G401.6 (cell line): ENCODE measurements around the gene DNAJC28.
A peak's percentile ranks its signal among the peaks of the same experiment; 100 is the strongest.
"Not testable (repeated sequence)": the region's sequence is repeated elsewhere in the genome, so short reads cannot be mapped to it uniquely, and the experiment has no call there.

Experiments used
- FAIRE-seq: peaks from 2 replicates; lab custom pipeline; 2012; peaks lifted over from hg19 to GRCh38; lab: Jason Lieb, UNC

Gene DNAJC28

GRCh38 chr21:33480481-33481103 lies 10.9 kb downstream of the DNAJC28 start:
- FAIRE-seq, result no peak

DNA sequence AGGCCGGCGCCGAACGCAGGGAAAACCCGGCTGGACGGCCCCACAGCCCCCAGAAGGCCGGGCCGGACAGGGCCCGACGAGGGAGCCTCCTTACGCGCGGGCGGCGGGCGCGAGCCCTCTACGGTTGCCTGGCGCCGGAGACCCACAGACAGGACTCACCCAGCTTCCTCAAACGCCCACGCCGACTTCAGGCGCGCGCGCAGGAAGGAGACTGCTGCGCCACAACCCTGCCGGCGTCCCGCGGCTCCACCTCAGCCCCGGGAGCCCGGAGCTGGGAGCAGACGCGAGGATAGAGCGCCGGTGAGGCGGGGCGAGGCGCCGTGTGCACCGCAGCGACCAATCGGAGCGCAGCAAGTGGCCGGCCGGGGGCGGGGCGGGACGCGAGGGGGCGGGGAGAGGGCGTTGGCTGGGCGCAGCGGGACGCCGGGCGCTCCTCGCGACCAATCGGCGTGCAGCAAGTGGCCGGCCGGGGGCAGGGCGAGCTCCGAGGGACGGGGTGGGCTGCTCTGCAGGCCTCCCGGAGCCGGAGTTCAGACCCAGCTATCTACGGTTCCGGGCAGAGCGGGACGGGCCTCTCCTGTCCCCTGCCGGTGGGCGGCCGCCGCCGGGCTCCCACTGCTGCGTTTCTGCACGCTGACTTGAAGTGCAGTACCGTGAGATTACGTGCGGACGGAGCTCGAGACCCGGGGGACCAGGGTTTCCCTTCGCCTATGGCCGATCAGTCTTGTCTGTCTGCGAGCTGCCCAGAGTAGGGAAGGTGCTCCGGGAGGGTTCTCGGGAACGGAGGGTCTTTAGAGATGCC lies 11.6 kb downstream of the DNAJC28 start, which contains the start of gene TMEM50B:
Gene TMEM50B (minus strand): TSS at position 296 of the 802 bp plus-strand sequence. CDS start 11,089 bp downstream, outside the sequence.
- FAIRE-seq, result no peak

- FAIRE-seq, result no peak
These were observed 12.4 kb downstream of the DNAJC28 start for GRCh38 chr21:33478935-33479678.

DNA sequence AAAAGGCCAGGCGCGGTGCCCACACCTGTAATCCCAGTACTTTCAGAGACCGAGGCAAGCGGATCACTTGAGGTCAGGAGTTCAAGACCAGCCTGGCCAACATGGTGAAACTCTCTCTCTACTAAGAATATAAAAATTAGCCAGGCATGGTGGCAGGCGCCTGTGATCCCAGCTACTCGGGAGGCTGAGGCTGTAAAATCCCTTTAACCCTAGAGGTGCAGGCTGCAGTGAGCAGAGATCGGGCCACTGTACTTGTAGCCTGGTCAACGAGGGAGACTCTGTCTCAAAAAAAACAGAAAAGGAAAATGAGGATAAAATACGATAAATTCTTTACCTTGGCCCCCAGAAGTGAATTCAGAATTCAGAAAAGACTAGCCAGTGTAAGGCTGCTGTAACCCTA lies 13.3 kb downstream of the DNAJC28 start:
- no peak for FAIRE-seq

GRCh38 chr21:33477066-33477465 lies 14.4 kb downstream of the DNAJC28 start:
- FAIRE-seq, result no peak

GRCh38 chr21:33473344-33473743 lies 18.2 kb downstream of the DNAJC28 start:
- FAIRE-seq, result no peak

DNA sequence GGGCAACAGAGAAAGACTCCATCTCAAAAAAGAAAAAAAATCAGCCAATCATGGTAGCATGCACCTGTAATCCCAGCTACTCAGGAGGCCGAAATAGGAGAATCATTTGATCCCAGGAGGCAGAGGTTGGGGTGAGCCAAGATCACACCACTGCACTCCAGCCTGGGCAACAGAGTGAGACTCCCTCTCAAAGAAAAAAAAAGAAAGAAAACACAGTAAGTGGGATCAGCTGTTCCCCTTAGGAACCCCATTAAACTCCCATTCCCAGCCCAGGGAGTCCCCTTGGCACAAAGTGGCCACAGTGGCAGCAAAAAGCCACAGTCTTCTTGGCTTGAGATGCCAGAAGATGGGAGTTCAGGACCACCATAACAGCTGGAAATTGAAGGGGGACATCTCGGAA lies 20.8 kb downstream of the DNAJC28 start:
- no peak for FAIRE-seq

GRCh38 chr21:33469183-33469582 lies 22.3 kb downstream of the DNAJC28 start:
- not testable (repeated sequence) for FAIRE-seq

DNA sequence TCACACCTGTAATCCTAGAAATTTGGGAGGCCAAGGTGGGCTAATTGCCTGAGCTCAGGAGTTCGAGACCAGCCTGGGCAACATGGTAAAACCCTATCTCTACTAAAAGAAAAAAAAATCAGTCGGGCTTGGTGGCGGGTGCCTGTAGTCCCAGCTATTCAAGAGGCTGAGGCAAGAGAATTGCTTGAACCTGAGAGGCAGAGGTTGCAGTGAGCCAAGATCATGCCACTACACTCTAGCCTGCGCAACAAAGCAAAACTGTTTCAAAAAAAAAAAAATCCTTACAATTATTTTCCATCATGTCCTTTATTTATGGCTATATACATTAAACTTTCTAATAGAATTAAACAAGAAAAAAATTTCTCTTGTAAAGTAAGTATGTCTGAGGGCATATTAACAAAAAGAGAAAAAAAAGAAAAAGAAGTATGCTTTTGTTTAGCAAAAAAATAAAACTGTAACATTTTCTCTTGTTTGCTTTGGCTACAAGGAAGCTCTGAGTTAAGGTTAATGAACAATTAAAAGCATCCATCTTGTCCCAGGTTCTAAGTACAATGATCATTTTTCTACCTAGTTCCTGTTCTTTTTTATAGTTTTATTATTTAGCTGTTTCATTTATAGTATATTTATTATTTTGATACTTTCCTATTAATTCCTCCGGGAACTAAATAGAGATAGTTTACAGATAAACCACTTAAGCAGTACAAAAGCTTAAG lies 29.8 kb downstream of the DNAJC28 start:
- peak; percentile 74 for FAIRE-seq

DNA sequence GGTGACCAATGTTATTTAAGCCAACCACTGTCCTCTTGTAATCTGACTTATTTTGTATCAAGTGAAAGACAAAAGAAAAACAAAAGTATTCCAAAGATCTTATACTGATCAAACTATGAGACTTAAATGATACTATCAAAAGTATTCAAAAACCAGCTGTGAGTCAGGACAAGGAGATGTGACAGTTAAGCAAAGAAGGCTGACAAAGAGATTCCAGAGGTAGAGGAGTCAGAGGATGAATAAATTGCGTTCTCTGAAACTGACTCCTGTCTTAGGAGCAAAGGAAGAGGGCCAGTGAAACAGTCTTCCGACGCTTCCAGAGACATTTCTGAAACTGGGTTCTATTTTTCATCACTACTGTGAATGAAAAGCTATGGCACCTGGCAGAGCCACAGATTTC lies 32.7 kb downstream of the DNAJC28 start:
- no peak for FAIRE-seq

DNA sequence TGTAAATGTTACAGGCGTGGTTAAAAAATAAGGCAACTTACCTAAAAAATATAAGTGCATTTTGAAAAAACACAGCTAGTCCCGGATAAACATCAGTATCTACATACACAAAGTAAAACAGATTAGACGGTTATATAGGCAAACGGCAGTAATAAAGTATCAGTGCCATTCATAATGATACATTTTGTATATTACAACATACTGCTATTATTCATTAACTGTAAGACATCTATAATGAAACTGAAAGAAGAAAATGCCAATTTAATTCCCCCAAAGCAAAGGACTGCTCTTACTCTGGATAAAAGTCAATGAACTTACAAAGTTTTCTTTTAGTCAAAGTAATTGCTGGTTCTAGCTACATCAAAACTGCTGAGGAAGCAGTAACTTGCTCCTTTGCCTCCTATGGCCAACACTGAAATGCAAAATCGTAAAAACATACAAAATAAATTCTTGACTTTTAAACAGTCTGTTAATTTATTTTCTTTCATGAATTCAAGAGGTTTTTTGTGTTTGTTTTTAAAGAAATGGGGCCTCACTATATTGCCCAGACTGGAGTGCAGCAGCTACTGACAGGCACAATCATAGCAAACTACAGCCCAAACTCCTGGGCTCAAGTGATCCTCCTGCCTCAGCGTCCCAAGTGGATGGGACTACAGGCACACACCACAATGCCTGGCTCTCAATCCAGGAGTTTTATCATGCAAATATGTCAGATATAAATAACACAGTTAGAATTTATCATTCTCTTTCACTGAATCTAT lies 35.6 kb downstream of the DNAJC28 start:
- FAIRE-seq, result peak; percentile 23

DNA sequence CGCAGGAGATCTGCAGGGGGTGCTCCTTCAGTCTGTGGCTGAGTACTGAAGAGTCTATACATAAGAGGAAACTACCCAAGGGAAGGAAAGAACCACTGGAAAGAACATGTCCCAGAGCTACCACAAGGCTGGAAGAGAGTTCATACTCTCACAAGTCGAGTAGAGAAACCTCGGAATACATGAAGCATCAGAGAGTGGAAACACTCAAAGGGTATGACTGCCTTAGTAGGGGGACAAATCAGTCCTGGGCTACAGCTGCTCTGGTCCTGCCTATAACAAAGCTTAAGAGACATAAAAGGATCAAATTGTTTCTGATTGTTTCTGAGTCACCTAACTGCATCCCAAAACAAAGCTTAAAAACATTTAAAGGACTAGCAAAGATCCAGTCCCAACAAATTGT lies 39.2 kb downstream of the DNAJC28 start:
- FAIRE-seq, result no peak

- FAIRE-seq, result no peak
These were observed 39.9 kb downstream of the DNAJC28 start for GRCh38 chr21:33451634-33452071.

DNA sequence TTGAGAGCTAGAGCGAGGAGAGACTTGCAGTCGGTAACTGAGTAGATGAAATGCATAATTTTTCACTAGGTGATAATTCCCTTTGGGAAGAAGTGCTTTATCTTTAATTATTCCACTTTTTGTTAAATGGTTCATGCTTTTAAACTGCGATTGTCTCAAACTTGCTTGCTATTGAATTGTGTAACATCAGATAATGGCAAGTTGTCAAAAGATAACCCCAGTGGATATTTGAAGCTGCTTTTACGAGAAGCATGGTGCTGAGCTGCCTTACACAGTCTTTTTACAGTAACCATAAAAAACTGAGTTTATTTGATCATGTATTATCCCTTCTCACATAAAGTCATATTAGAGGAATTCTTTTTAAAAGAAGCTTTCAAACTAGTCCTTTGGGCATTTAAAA lies 41.9 kb downstream of the DNAJC28 start:
- FAIRE-seq, result no peak

- FAIRE-seq, result not testable (repeated sequence)
These were observed 44.9 kb downstream of the DNAJC28 start for GRCh38 chr21:33446620-33447019.

DNA sequence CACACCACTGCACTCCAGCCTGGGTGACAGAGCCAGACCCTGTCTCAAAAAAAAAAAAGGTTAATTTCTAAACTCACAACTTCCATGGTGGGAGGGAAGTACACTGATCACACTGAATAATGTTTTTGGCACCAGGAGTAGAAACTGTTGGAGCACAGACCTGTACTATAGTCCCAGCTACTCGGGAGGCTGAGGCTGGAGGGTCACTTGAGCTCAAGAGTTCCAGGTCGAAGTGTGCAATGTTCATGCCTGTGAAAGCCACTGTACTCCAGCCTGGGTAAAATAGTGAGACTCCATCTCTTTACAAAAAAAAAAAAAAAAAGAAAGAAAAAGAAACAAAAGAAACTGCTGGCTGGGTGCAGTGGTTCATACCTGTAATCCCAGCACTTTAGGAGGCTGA lies 47.0 kb downstream of the DNAJC28 start:
- FAIRE-seq, result no peak

DNA sequence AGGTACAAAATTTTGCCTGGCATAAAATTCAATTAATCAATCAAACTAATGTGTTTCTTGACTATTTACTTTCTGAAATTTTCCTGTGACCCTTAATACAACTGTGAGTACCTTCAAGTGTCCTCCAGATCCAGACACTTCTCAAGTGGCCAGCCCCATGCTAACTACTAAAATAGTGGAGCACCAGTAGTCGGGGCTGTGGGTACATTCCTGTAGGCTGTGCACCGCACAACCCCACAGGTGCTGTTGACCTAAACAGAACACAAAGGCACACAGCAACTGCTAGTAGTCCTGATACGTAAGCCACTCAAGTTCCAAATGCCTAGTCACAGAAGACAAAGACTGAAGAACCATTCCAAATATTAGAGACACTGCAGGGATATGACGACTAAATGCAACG lies 48.3 kb downstream of the DNAJC28 start:
- no peak for FAIRE-seq

- no peak for FAIRE-seq
These were observed 49.7 kb downstream of the DNAJC28 start for GRCh38 chr21:33441489-33442477.
